Spleen (tissue), 11 donors: ENCODE results near the gene FIBP. TPM values are rescaled to one million over a fixed set of nuclear protein-coding genes. Genes with fewer than 3 reads are reported as not detected.

Experiments used
- DNase-seq: peaks from one replicate; pipeline ENCODE4 v3.0.0-alpha.2; 2020
- H3K27ac ChIP-seq, 8 donors: fragments of 200-600 bp; sonication (generic) in 7 of 8; 1 replicate in 4 of 8; 2 replicates in 4 of 8; pipeline versions ENCODE4 v1.5.0 to v1.8.0; 2016 to 2021; ENCODE audit warnings: inconsistent platforms in 4 of 8, mild to moderate bottlenecking in 4 of 8, moderate library complexity in 1 of 8
- H3K27me3 ChIP-seq, 7 donors: fragments of 200-600 bp; sonication (generic) in 6 of 7; replicated peaks in 1 of 7; 1 replicate in 4 of 7; 2 replicates in 3 of 7; pipeline versions ENCODE4 v1.5.0 to v1.8.0; 2016 to 2021; ENCODE audit warnings: inconsistent platforms in 3 of 7, mild to moderate bottlenecking in 1 of 7
- H3K36me3 ChIP-seq, 6 donors: fragments of 200-600 bp; sonication (generic) in 5 of 6; 1 replicate in 4 of 6; 2 replicates in 2 of 6; pipeline versions ENCODE4 v1.5.0 to v1.8.0; 2016 to 2021; ENCODE audit warnings: inconsistent platforms in 2 of 6
- H3K4me1 ChIP-seq, 6 donors: fragments of 200-600 bp; sonication (generic) in 5 of 6; 1 replicate in 3 of 6; 2 replicates in 3 of 6; pipeline versions ENCODE4 v1.5.0 to v1.8.0; 2016 to 2021; ENCODE audit warnings: inconsistent platforms in 3 of 6
- H3K4me3 ChIP-seq, 8 donors: fragments of 200-600 bp; sonication (generic) in 7 of 8; 1 replicate in 4 of 8; 2 replicates in 4 of 8; pipeline versions ENCODE4 v1.5.0 to v1.8.0; 2016 to 2021; ENCODE audit warnings: inconsistent platforms in 4 of 8, mild to moderate bottlenecking in 4 of 8, moderate library complexity in 2 of 8
- H3K9me3 ChIP-seq, 8 donors: fragments of 200-600 bp; sonication (generic) in 7 of 8; 1 replicate in 4 of 8; 2 replicates in 4 of 8; pipeline versions ENCODE4 v1.5.0 to v1.8.0; 2016 to 2021; ENCODE audit warnings: inconsistent platforms in 4 of 8
- CTCF ChIP-seq, 11 experiments: fragments of 200-600 bp in 7 of 11; fragments of 450-650 bp in 4 of 11; sonication (generic) in 4 of 11; IDR thresholded peaks in 8 of 11; conservative IDR thresholded peaks in 3 of 11; 1 replicate in 7 of 11; 2 replicates in 4 of 11; pipeline versions ENCODE4 v1.4.0 to v1.8.0; 2016 to 2021; ENCODE audit warnings: antibody characterized with exemption in 11 of 11, inconsistent platforms in 4 of 11, mild to moderate bottlenecking in 1 of 11
- POLR2A ChIP-seq, 3 donors: fragments of 450-650 bp; IDR thresholded peaks; one replicate each; pipeline ENCODE4 v1.5.1; 2017; ENCODE audit warnings: antibody characterized with exemption in 3 of 3, mild to moderate bottlenecking in 1 of 3
- POLR2AphosphoS5 ChIP-seq, 3 donors: sonication (generic); formaldehyde crosslinking; IDR thresholded peaks; one replicate each; pipeline ENCODE4 v1.5.1; 2017; ENCODE audit warnings: antibody characterized with exemption in 3 of 3
- WGBS, 5 donors: extraction: QIAGEN DNeasy Blood & Tissue Kit in 3 of 5; methylation state at CpG; one replicate each; pipeline versions ENCODE4 v1.1.5 to v1.1.7; 2013 to 2018; 5-methylcytosine and 5-hydroxymethylcytosine counted together
- intact Hi-C: fragments of 100-400 bp; cut with DNase I; formaldehyde crosslinking; loops from one replicate; pipeline ENCODE4 v1.15.0; 2023; ENCODE audit warnings: low total_unique reads
- polyA plus RNA-seq, 3 donors: library from polyadenylated mRNA; stranded (reverse); fragments of 200-250 nt; gene quantifications; one replicate each; pipeline ENCODE4 v1.2.1, GENCODE V29; 2013
- total RNA-seq, 7 donors: library from RNA; depleted of rRNA in 3 of 7; stranded (reverse); fragments of >200 nt in 3 of 7; fragmentation: NEBNext Ultra II Directional in 4 of 7; extraction: Animal tissue kit (Norgen Biotek cat#: 25700) in 4 of 7; gene quantifications; one replicate each; pipeline versions ENCODE4 v1.1.0 to v1.2.1, GENCODE V29; 2016 to 2021
- donor health status: healthy with polysubstance abuse.
- donor health status: DM: no; HTN: no; CAD: no; lungs with moderate emphysema.
- donor health status: DM: no; HTN: no; CAD: no.
- donor health status: Bipolar disorder and iron deficiency.
- donor health status: healthy.
- donor health status: DM: no; HTN: no; CAD: no.
- donor health status: DM: yes; HTN: yes; CAD: no.

FIBP gene
- total and polyA plus RNA-seq, 10 donors = 52.3 to 79.0 (median 64.6) TPM

DNA sequence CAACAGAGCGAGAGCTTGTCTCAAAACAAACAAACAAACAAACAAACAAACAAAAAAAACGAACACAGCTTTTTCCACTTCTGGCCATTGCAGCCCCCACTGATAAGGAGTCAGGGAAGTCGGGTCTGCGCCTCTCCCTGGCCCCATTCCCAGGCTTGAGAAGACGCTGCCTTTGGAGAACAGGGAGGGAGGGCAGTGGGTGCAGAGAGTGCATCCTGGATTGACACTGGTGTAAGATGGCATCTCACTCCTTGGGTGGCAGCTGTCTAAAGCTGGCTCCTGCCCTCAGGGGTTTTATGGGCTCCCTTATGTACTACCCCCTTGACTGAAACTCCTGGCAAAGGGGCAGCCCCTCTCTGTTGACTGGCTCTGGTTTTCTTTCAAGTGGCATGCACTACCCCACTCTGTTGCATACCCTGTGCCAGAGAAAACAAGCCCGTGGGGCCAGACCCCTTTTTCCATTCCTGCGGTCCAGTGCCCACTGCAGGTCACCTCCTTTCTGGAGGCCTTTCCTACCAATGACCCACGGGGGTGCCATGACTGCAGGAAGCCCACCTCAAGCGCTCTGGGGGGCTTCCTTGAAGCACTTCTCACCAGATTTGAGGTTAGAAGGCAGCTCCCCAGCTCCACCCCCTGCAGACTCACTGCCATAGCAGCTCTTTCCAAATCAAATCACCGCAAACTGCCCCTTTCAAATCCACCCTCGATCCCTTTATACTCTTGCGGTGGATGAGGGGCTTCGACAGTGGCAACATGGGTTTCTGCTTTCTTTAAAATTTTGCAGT lies 43.7 kb upstream of the FIBP start:
- no peaks in the 10 kb centered on the region for H3K9me3 ChIP-seq
- WGBS, 5 donors = 66 to 74% (median 72%) methylated on average over 13 of the region's 13 CpGs
- intact Hi-C loops = no loop called here

DNA sequence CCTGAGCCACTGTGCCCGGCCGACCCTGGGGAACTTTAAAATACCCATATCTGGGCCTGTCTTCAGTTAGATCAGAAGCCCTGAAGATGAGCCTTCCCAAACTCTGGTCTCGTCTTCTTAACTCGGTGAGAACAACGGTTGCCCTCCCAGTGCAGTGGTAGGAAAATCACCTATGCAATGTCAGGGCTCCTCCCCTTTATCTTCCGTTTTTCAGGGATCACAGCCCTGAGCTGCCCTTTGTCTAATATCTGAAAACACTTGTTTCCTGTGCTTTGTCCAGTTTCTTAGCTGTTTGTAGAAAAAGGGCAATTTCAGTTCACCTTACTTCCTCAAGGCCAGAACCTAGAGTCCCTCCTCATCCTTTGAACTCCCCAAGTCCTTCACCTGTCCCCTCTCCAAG lies 40.4 kb upstream of the FIBP start:
- Histone ChIP-seq H3K9me3 (no peaks in the 10 kb centered on the region), H3K4me1 (peaks cover 12 to 28% (median 20%) of the 10 kb centered on the region in 6 donors), H3K4me3 (peak overlapping the region in 1 of 8 donors; percentile 59), H3K27ac (peak overlapping the region; percentile 76 to 94 (median 86)), H3K36me3 (peaks cover 0 to 19% (median under 1%) of the 10 kb centered on the region in 6 donors), H3K27me3 (no peaks in the 10 kb centered on the region)
- intact Hi-C loops = no loop called here
- TF ChIP-seq CTCF (IDR thresholded peaks at IDR 0.05 in 8 of 11, conservative IDR thresholded peaks at IDR 0.05 in 3 of 11) (no peak), POLR2A (IDR thresholded peaks at IDR 0.05) (no peak), POLR2AphosphoS5 (IDR thresholded peaks at IDR 0.05) (no peak)
- 31 to 48% (median 33%) methylated on average over 6 of the region's 6 CpGs for WGBS, 5 donors
- no peak for DNase-seq

More for the DNA sequence above, 43.7 kb upstream of the FIBP start:
- Histone ChIP-seq H3K27ac (no peak overlapping the region), H3K4me3 (no peak overlapping the region), H3K4me1 (peaks cover 12 to 24% (median 20%) of the 10 kb centered on the region in 6 donors), H3K27me3 (no peaks in the 10 kb centered on the region), H3K36me3 (no peaks in the 10 kb centered on the region)
- DNase-seq = no peak
- TF ChIP-seq CTCF (IDR thresholded peaks at IDR 0.05 in 8 of 11, conservative IDR thresholded peaks at IDR 0.05 in 3 of 11) (no peak), POLR2AphosphoS5 (IDR thresholded peaks at IDR 0.05) (no peak), POLR2A (IDR thresholded peaks at IDR 0.05) (no peak)

DNA sequence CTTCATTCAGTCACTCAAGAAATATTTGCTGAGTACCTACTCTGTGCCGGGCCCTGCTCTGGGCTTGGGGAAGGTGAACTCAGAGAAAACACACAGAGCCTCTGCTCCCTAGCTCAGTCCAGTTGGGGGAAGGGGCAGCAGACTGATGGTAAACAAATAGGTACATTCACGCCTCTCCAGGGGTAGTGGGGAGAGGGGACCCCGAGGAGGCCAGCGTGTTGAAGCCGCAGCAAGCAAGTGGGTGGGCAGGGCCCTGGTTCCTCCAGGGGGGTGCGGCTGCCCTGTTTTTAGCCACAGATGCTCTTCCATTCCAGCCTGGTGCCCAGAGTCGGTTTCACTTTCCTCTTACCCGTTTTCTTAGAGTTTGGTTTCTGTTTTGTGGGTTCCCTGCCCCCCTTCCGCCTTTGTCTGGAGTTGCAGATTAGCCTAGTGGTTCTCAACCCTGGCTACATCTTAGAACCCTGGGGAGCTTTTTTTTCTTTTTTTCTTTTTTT lies 39.7 kb upstream of the FIBP start:
- Histone ChIP-seq H3K4me1 (peaks cover 12 to 34% (median 20%) of the 10 kb centered on the region in 6 donors), H3K9me3 (no peaks in the 10 kb centered on the region), H3K36me3 (peaks cover 0 to 26% (median 7%) of the 10 kb centered on the region in 6 donors), H3K27ac (peak overlapping the region; percentile 76 to 94 (median 86)), H3K4me3 (peak overlapping the region in 5 of 8 donors; percentile 19 to 59 (median 23)), H3K27me3 (no peaks in the 10 kb centered on the region)
- 9 to 19% (median 16%) methylated on average over 9 of the region's 9 CpGs for WGBS, 5 donors
- DNase-seq = peak; percentile 89
- intact Hi-C loops = no loop called here
- TF ChIP-seq CTCF (IDR thresholded peaks at IDR 0.05 in 8 of 11, conservative IDR thresholded peaks at IDR 0.05 in 3 of 11) = peak in 4 of 11 experiments; percentile 25 to 29 (median 26)
- TF ChIP-seq POLR2AphosphoS5 (IDR thresholded peaks at IDR 0.05) = peak; percentile 49 to 71 (median 60)
- no peak for TF ChIP-seq POLR2A (IDR thresholded peaks at IDR 0.05)

DNA sequence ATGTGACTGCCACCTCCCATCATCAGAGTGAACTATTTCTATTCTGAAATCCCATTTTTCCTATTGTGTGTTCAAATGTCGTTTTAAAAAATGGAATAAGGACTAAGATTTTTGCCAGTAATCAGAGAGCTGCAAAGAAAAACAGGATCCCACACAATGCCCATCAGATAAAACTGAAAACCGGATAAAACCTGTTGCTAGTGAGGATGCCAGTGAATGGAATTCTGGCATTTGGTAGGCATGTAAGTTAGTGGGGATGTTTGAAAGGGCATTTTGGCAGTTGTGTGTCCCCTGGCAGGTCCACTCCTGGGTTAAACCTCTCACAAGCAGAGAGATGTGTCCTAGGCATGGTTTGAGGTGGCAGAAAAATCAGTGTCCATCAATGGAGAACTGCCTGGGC lies 37.1 kb upstream of the FIBP start:
- intact Hi-C loops = no loop called here
- 86 to 92% (median 92%) methylated on average over 2 of the region's 2 CpGs for WGBS, 5 donors

More for the DNA sequence above, 37.1 kb upstream of the FIBP start:
- H3K27me3 ChIP-seq = no peaks in the 10 kb centered on the region
- DNase-seq = no peak
- no peaks in the 10 kb centered on the region for H3K9me3 ChIP-seq
- H3K36me3 ChIP-seq = peaks cover 0 to 52% (median 19%) of the 10 kb centered on the region in 6 donors
- H3K4me1 ChIP-seq = peaks cover 22 to 59% (median 31%) of the 10 kb centered on the region in 6 donors
- no peak overlapping the region for H3K27ac ChIP-seq
- TF ChIP-seq POLR2AphosphoS5 (IDR thresholded peaks at IDR 0.05) = no peak
- TF ChIP-seq CTCF (IDR thresholded peaks at IDR 0.05 in 8 of 11, conservative IDR thresholded peaks at IDR 0.05 in 3 of 11) = no peak
- TF ChIP-seq POLR2A (IDR thresholded peaks at IDR 0.05) = no peak
- no peak overlapping the region for H3K4me3 ChIP-seq
